ENCODE data around the gene SAMD1.

DNA sequence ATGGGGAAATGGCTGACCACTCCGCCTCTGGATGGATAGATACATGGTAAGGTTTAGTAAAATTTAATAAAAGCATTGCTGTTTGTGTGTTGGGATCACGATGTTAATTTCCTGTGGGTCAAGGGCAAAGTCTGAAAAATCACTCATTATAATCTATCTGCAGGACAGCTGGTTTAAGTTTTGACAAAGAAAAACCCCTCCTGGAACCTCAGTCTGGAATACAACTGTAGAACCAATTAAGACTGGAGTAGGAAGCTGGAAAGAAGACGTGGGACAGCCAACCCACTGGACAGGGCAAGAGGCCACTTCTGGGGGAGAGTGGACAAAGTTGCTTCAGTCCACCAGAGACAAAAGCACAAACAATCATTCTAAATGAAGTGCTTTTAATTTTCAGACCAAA, 28.6 kb upstream of the SAMD1 start:
- TF ChIP-seq CTCF (conservative IDR thresholded peaks at IDR 0.05 in 1 of 2, IDR thresholded peaks at IDR 0.05 in 1 of 2; ENCODE audit: low read depth in 1 of 2, low read length in 2 of 2) = no peak
- TF ChIP-seq EZH2 (IDR thresholded peaks at IDR 0.05; ENCODE audit: low read length, missing control alignments) = no peak
